ENCODE results near the gene CNOT1. TPM values are rescaled to one million over a fixed set of nuclear protein-coding genes. Genes with fewer than 3 reads are reported as not detected.

The CNOT1 gene
- total and polyA plus RNA-seq, 10 of the 15 experiments (the other 5 are each of a cell fraction or from before 2014, with no cell fraction given) = 101 to 246 (median 175) TPM

DNA sequence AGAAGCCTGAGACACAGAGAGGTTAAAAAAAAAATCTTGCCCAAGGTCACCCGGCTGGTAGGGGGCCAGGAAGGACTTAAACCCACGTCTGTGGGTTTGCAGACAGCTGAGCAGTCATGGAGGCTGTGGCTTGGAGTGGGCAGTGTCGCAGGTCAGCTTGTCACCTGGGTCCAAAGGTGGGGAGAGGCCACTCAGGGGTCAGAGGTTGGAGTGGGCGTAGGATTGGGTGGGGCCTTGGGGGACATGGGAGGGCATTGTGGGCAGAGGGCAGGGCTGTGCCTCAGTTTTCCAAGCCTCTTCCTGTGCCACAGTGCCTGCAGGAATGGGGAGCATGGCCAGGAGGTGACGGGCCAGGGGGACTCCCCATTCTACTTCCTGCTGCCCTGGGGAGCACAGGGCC is 131.7 kb downstream of the CNOT1 start (continued):
- TF ChIP-seq, protein P1, sequence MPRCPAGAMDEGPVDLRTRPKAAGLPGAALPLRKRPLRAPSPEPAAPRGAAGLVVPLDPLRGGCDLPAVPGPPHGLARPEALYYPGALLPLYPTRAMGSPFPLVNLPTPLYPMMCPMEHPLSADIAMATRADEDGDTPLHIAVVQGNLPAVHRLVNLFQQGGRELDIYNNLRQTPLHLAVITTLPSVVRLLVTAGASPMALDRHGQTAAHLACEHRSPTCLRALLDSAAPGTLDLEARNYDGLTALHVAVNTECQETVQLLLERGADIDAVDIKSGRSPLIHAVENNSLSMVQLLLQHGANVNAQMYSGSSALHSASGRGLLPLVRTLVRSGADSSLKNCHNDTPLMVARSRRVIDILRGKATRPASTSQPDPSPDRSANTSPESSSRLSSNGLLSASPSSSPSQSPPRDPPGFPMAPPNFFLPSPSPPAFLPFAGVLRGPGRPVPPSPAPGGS (IDR thresholded peaks at IDR 0.05; ENCODE audit: borderline replicate concordance, insufficient read depth, low read depth, low read length, poor library complexity, severe bottlenecking) = no peak
- TF ChIP-seq ZNF207 (IDR thresholded peaks at IDR 0.05; ENCODE audit: borderline replicate concordance) = no peak
- TF ChIP-seq, protein P2, sequence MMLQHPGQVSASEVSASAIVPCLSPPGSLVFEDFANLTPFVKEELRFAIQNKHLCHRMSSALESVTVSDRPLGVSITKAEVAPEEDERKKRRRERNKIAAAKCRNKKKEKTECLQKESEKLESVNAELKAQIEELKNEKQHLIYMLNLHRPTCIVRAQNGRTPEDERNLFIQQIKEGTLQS (IDR thresholded peaks at IDR 0.05; ENCODE audit: borderline replicate concordance, extremely low read depth, low read depth, low read length) = no peak
- no peak for TF ChIP-seq TCF3 (IDR thresholded peaks at IDR 0.05; ENCODE audit: borderline replicate concordance, insufficient read depth, low read depth, low read length)
- TF ChIP-seq NR2F1 (conservative IDR thresholded peaks at IDR 0.05) = peak; percentile 70
- no peak for TF ChIP-seq CREM (IDR thresholded peaks at IDR 0.05; ENCODE audit: low read depth)
- TF ChIP-seq EZH2 (IDR thresholded peaks at IDR 0.05; ENCODE audit: borderline replicate concordance, control insufficient read depth, low read depth, low read length) = no peak

DNA sequence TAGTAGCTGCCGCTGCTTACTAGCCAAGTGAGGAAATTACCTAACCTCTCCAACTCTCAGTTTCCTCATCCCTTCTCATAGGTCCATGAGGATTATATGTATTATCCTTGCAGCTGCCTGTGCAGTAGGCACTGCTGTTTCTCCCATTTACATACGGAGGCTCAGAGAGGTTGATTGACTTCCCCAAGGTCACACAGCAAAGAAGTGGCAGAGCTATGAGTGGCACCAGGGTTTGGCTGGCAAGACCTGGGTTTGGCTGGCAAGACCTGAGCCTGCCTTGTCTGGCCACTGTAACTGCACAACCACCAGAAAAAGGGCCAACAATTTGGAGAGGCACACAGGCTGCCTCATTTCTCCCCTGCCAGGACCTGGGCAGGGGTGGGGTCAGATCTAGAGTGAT is 132.2 kb downstream of the CNOT1 start:
- ChIA-PET CTCF (no interaction called here), POLR2A (no interaction called here), RAD21 (ENCODE audit: unreplicated experiment) (interaction anchor here (0.6 kb wide), 2 partner anchors 10 to 925 kb away, joined by 3 read pairs; no protein-coding TSS in a partner anchor), SMC1A (ENCODE audit: uncharacterized antibody, unreplicated experiment) (interaction anchor here (0.6 kb wide), 1 partner anchor 160 kb away, joined by 3 read pairs; no protein-coding TSS in a partner anchor)
- intact Hi-C loops (cut with micrococcal nuclease; ENCODE audit: unreplicated experiment) (loop anchor here (5.0 kb wide), 2 partner anchors 165 to 260 kb away; no protein-coding TSS in a partner anchor), in situ Hi-C loops (cut with MboI) (no loop called here)
- no peak overlapping the region for H3K4me2 ChIP-seq (ENCODE audit: control insufficient read depth, insufficient read depth)
- DNase-seq (ENCODE audit: low read depth, low spot score) (no peak), FAIRE-seq (no peak), ATAC-seq (no peak)
- no peaks in the 10 kb centered on the region for H3K9me3 ChIP-seq (replicated peaks; ENCODE audit: control insufficient read depth, insufficient read depth, low read length)
- BruUV-seq (replicated peaks) = no TSS peak
- no peaks in the 10 kb centered on the region for H3K79me2 ChIP-seq (ENCODE audit: control insufficient read depth, insufficient read depth, low read length)
- peaks cover 0 to 5% of the 10 kb centered on the region in 2 experiments; a peak in 1 of 4 replicates for H3K27me3 ChIP-seq (replicated peaks in 1 of 2; ENCODE audit: control insufficient read depth in 2 of 2, insufficient read depth in 2 of 2, low read length in 1 of 2)
- H3K4me3 ChIP-seq = no peak overlapping the region
- no peaks in the 10 kb centered on the region for H4K20me1 ChIP-seq (ENCODE audit: control insufficient read depth, insufficient read depth)
- H3K36me3 ChIP-seq (ENCODE audit: control insufficient read depth in 2 of 2, insufficient read depth in 2 of 2, low read length in 1 of 2) = no peaks in the 10 kb centered on the region
- no peak overlapping the region for H3K9ac ChIP-seq (ENCODE audit: control insufficient read depth, insufficient read depth, low read length)
- H3K4me1 ChIP-seq (ENCODE audit: control insufficient read depth, insufficient read depth, low read length) = peaks cover 21% of the 10 kb centered on the region
- 61% methylated on average over 2 of the region's 2 CpGs for WGBS (ENCODE audit: insufficient coverage, insufficient replicate concordance, low lambda C conversion rate, missing lambda C conversion rate)
- no peak overlapping the region for H3K27ac ChIP-seq (ENCODE audit: control insufficient read depth, insufficient read depth)
- no peak overlapping the region for H2AFZ ChIP-seq (ENCODE audit: control insufficient read depth, low read depth, low read length)
- no peak for TF ChIP-seq ZNF207 (IDR thresholded peaks at IDR 0.05; ENCODE audit: borderline replicate concordance)
- no peak for TF ChIP-seq TAF1 (IDR thresholded peaks at IDR 0.05; ENCODE audit: borderline replicate concordance, low read depth, low read length)
- TF ChIP-seq, protein P3, sequence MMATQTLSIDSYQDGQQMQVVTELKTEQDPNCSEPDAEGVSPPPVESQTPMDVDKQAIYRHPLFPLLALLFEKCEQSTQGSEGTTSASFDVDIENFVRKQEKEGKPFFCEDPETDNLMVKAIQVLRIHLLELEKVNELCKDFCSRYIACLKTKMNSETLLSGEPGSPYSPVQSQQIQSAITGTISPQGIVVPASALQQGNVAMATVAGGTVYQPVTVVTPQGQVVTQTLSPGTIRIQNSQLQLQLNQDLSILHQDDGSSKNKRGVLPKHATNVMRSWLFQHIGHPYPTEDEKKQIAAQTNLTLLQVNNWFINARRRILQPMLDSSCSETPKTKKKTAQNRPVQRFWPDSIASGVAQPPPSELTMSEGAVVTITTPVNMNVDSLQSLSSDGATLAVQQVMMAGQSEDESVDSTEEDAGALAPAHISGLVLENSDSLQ (IDR thresholded peaks at IDR 0.05) = no peak
- TF ChIP-seq, protein P4, sequence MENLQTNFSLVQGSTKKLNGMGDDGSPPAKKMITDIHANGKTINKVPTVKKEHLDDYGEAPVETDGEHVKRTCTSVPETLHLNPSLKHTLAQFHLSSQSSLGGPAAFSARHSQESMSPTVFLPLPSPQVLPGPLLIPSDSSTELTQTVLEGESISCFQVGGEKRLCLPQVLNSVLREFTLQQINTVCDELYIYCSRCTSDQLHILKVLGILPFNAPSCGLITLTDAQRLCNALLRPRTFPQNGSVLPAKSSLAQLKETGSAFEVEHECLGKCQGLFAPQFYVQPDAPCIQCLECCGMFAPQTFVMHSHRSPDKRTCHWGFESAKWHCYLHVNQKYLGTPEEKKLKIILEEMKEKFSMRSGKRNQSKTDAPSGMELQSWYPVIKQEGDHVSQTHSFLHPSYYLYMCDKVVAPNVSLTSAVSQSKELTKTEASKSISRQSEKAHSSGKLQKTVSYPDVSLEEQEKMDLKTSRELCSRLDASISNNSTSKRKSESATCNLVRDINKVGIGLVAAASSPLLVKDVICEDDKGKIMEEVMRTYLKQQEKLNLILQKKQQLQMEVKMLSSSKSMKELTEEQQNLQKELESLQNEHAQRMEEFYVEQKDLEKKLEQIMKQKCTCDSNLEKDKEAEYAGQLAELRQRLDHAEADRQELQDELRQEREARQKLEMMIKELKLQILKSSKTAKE (IDR thresholded peaks at IDR 0.05; ENCODE audit: low read depth, poor library complexity, severe bottlenecking) = no peak
- TF ChIP-seq SMAD5 (IDR thresholded peaks at IDR 0.05; ENCODE audit: low read depth) = no peak
- TF ChIP-seq SPI1 (IDR thresholded peaks at IDR 0.05; ENCODE audit: borderline replicate concordance, insufficient read depth, low read depth, low read length) = no peak
- no peak for TF ChIP-seq TCF3 (IDR thresholded peaks at IDR 0.05; ENCODE audit: borderline replicate concordance, insufficient read depth, low read depth, low read length)
- TF ChIP-seq CHD4 (IDR thresholded peaks at IDR 0.05) = no peak
